H9 (cell line): ENCODE results near the gene MAPK8IP3. TPM values are rescaled to one million over a fixed set of nuclear protein-coding genes. Genes with fewer than 3 reads are reported as not detected.

ENCODE experiments used
- DNase-seq: peaks from one replicate; pipeline ENCODE4 v3.0.0-alpha.2; 2017
- H2AFZ ChIP-seq: one replicate; pipeline ENCODE4 v1.6.1; 2013; ENCODE audit warnings: mild to moderate bottlenecking, low read length, control low read depth, moderate library complexity
- H2AK5ac ChIP-seq: 2 replicates; pipeline ENCODE4 v1.6.1; 2013; ENCODE audit warnings: low read length, control low read depth, mixed read lengths; ENCODE audit not compliant: insufficient read length
- H2BK120ac ChIP-seq: one replicate; pipeline ENCODE4 v1.6.1; 2013; ENCODE audit warnings: low read depth, mild to moderate bottlenecking, low read length, control low read depth, inconsistent platforms; ENCODE audit not compliant: poor library complexity, severe bottlenecking
- H2BK12ac ChIP-seq: 2 replicates; pipeline ENCODE4 v1.6.1; 2013; ENCODE audit warnings: low read length, control low read depth, mixed read lengths, low read depth; ENCODE audit not compliant: insufficient read length
- H2BK15ac ChIP-seq: 2 replicates; pipeline ENCODE4 v1.6.1; 2013; ENCODE audit warnings: low read depth, low read length, control low read depth
- H2BK20ac ChIP-seq: one replicate; pipeline ENCODE4 v1.6.1; 2013; ENCODE audit warnings: low read depth, mild to moderate bottlenecking, low read length, control low read depth, inconsistent platforms; ENCODE audit not compliant: poor library complexity, severe bottlenecking
- H2BK5ac ChIP-seq: 2 replicates; pipeline ENCODE4 v1.6.1; 2013; ENCODE audit warnings: low read length, control low read depth, mixed read lengths; ENCODE audit not compliant: insufficient read length
- H3K14ac ChIP-seq: 2 replicates; pipeline ENCODE4 v1.6.1; 2013; ENCODE audit warnings: low read length, control low read depth; ENCODE audit not compliant: insufficient read depth
- H3K18ac ChIP-seq: 2 replicates; pipeline ENCODE4 v1.6.1; 2013; ENCODE audit warnings: low read depth, mild to moderate bottlenecking, mixed read lengths, low read length, control low read depth; ENCODE audit not compliant: insufficient read length
- H3K23ac ChIP-seq: 2 replicates; pipeline ENCODE4 v1.6.1; 2013; ENCODE audit warnings: low read length, control low read depth, mixed read lengths, low read depth; ENCODE audit not compliant: insufficient read length
- H3K23me2 ChIP-seq: 2 replicates; pipeline ENCODE4 v1.6.1; 2013; ENCODE audit warnings: low read depth, mild to moderate bottlenecking, mixed read lengths, low read length, control low read depth; ENCODE audit not compliant: insufficient read length, poor library complexity, severe bottlenecking
- H3K27ac ChIP-seq: 2 replicates; pipeline ENCODE4 v1.5.1; 2013; ENCODE audit warnings: low read length, control low read depth, mixed read lengths, low read depth; ENCODE audit not compliant: insufficient read length
- H3K27me3 ChIP-seq: 2 replicates; pipeline ENCODE4 v1.6.1; 2013; ENCODE audit warnings: low read length, control low read depth, inconsistent platforms; ENCODE audit not compliant: insufficient read depth
- H3K4ac ChIP-seq: 2 replicates; pipeline ENCODE4 v1.6.1; 2013; ENCODE audit warnings: low read depth, mild to moderate bottlenecking, control low read depth, inconsistent platforms, low read length, moderate library complexity
- H3K4me1 ChIP-seq: 2 replicates; pipeline ENCODE4 v1.6.1; 2013; ENCODE audit warnings: low read length, control low read depth, inconsistent platforms; ENCODE audit not compliant: insufficient read depth
- H3K4me2 ChIP-seq: 2 replicates; pipeline ENCODE4 v1.6.1; 2013; ENCODE audit warnings: low read length, control low read depth, mixed read lengths; ENCODE audit not compliant: insufficient read length, insufficient read depth
- H3K56ac ChIP-seq: 2 replicates; pipeline ENCODE4 v1.6.1; 2013; ENCODE audit warnings: low read depth, mild to moderate bottlenecking, mixed read lengths, low read length, control low read depth; ENCODE audit not compliant: insufficient read length
- H3K79me1 ChIP-seq: 2 replicates; pipeline ENCODE4 v1.6.1; 2013; ENCODE audit warnings: low read depth, mild to moderate bottlenecking, moderate library complexity, low read length, control low read depth, inconsistent platforms; ENCODE audit not compliant: insufficient read depth, poor library complexity, severe bottlenecking
- H3K79me2 ChIP-seq: 2 replicates; pipeline ENCODE4 v1.6.1; 2013; ENCODE audit warnings: low read length, control low read depth, inconsistent platforms; ENCODE audit not compliant: insufficient read depth
- H3K9ac ChIP-seq: 2 replicates; pipeline ENCODE4 v1.6.1; 2013; ENCODE audit warnings: low read length, control low read depth, mixed read lengths; ENCODE audit not compliant: insufficient read length; ENCODE audit errors: extremely low read depth
- H3K9me3 ChIP-seq: one replicate; pipeline ENCODE4 v1.6.1; 2013; ENCODE audit warnings: low read depth, low read length, inconsistent platforms; ENCODE audit not compliant: control insufficient read depth
- H3T11ph ChIP-seq: one replicate; pipeline ENCODE4 v1.6.1; 2013; ENCODE audit warnings: mild to moderate bottlenecking, low read length, control low read depth, inconsistent platforms
- H4K20me1 ChIP-seq: one replicate; pipeline ENCODE4 v1.6.1; 2013; ENCODE audit not compliant: control insufficient read depth, insufficient read length, insufficient read depth
- H4K5ac ChIP-seq: 2 replicates; pipeline ENCODE4 v1.6.1; 2013; ENCODE audit warnings: low read depth, mild to moderate bottlenecking, mixed read lengths, low read length, control low read depth; ENCODE audit not compliant: insufficient read length
- H4K8ac ChIP-seq: replicated peaks from 2 replicates; pipeline ENCODE4 v1.6.1; 2013; ENCODE audit warnings: low read length, control low read depth, mixed read lengths, low read depth; ENCODE audit not compliant: insufficient read length
- H4K91ac ChIP-seq: 2 replicates; pipeline ENCODE4 v1.6.1; 2013; ENCODE audit warnings: low read depth, mild to moderate bottlenecking, moderate library complexity, mixed read lengths, low read length, control low read depth; ENCODE audit not compliant: insufficient read length
- H3K27ac Mint-ChIP-seq, 3 experiments: 2 replicates in 2 of 3; 3 replicates in 1 of 3; pipeline ENCODE4 v1.8.0; 2020 to 2021; ENCODE audit warnings: mixed read lengths in 3 of 3, mild to moderate bottlenecking in 1 of 3, moderate library complexity in 1 of 3
- H3K27me3 Mint-ChIP-seq: 2 replicates; pipeline ENCODE4 v1.8.0; 2021; ENCODE audit warnings: low read depth, mild to moderate bottlenecking, moderate library complexity, mixed read lengths
- H3K36me3 Mint-ChIP-seq, 3 experiments: 2 replicates in 2 of 3; 3 replicates in 1 of 3; pipeline ENCODE4 v1.8.0; 2020 to 2021; ENCODE audit warnings: low read depth in 3 of 3, mixed read lengths in 3 of 3; ENCODE audit not compliant: insufficient read depth in 1 of 3
- H3K4me1 Mint-ChIP-seq, 2 experiments: 2 replicates each; pipeline ENCODE4 v1.8.0; 2020; ENCODE audit warnings: mixed read lengths in 2 of 2
- H3K4me3 Mint-ChIP-seq, 2 experiments: 2 replicates in 1 of 2; 3 replicates in 1 of 2; pipeline ENCODE4 v1.8.0; 2020 to 2021; ENCODE audit warnings: mild to moderate bottlenecking in 2 of 2, mixed read lengths in 2 of 2, moderate library complexity in 1 of 2
- H3K9me3 Mint-ChIP-seq, 2 experiments: 2 replicates in 1 of 2; 3 replicates in 1 of 2; pipeline ENCODE4 v1.8.0; 2020; ENCODE audit warnings: mild to moderate bottlenecking in 2 of 2, mixed read lengths in 2 of 2, moderate library complexity in 1 of 2
- WGBS: extraction: QIAGEN DNeasy Blood & Tissue Kit; methylation state at CpG from one replicate; pipeline ENCODE4 v1.1.7; 2013; ENCODE audit warnings: missing lambda C conversion rate, low lambda C conversion rate, mixed read lengths; ENCODE audit not compliant: insufficient read length; ENCODE audit errors: extremely low coverage; 5-methylcytosine and 5-hydroxymethylcytosine counted together
- total RNA-seq: library from RNA; stranded (reverse); gene quantifications from 2 replicates; pipeline ENCODE4 v1.2.1, GENCODE V29; 2021
- TF ChIP-seq, protein P1 (sequence below): fragments of 200-600 bp; sonication (generic); conservative IDR thresholded peaks from 3 replicates; pipeline ENCODE4 v1.8.0; 2021; ENCODE audit warnings: antibody characterized with exemption, mild to moderate bottlenecking

MAPK8IP3 gene
- total RNA-seq, 1 experiment from 2014 or later = 51.3 TPM

DNA sequence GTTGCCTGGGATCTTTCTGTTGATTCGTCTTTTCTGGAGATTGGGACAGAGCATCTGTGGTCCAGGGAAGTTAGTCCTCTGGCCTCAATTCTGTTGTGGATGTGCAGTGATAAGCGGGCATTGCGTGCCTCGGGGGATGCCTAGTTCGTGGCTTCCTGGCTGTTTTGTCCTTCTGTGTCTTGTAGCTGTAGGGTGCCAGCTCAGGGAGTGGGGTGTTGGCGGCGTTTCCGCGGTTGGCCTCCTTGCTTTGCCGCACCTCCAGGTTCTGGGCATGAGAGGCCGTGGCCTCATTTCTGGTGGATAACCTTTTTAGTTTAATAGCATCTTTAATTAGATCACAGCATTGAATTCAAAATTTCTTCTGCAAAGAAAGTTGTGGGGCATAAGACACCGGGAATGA, 29.3 kb upstream of the MAPK8IP3 start:
- Histone ChIP-seq H2BK12ac (no peak overlapping the region), H2BK20ac (no peak overlapping the region), H3K56ac (no peak overlapping the region), H3K4ac (no peak overlapping the region), H3K9ac (no peak overlapping the region), H4K91ac (no peak overlapping the region), H3K79me1 (no peaks in the 10 kb centered on the region), H2BK5ac (no peak overlapping the region), H2AFZ (no peak overlapping the region), H3K4me1 (no peaks in the 10 kb centered on the region), H2BK15ac (no peak overlapping the region), H3K4me2 (no peak overlapping the region), H4K8ac (no peak overlapping the region), H2BK120ac (no peak overlapping the region), H3K23ac (no peak overlapping the region), H3K9me3 (no peaks in the 10 kb centered on the region), H3K27ac (no peak overlapping the region), H3T11ph (no peak overlapping the region), H4K20me1 (peaks cover 4% of the 10 kb centered on the region), H3K18ac (no peak overlapping the region), H3K14ac (no peak overlapping the region), H3K27me3 (no peaks in the 10 kb centered on the region), H3K23me2 (peaks cover 6% of the 10 kb centered on the region), H3K79me2 (peaks cover 32% of the 10 kb centered on the region), H2AK5ac (no peak overlapping the region), H4K5ac (no peak overlapping the region)
- Mint-ChIP-seq H3K4me1 (peaks cover 27 to 31% of the 10 kb centered on the region in 2 experiments), H3K36me3 (peaks cover 19 to 70% (median 55%) of the 10 kb centered on the region in 3 experiments; a peak in 6 of 7 replicates), H3K27me3 (no peaks in the 10 kb centered on the region; the same call in 1 of the 2 replicates), H3K27ac (peak overlapping the region in 1 of 3 experiments; percentile 37; a peak in 3 of 7 replicates), H3K4me3 (peak overlapping the region in 1 of 2 experiments; percentile 75; a peak in 2 of 5 replicates), H3K9me3 (no peaks in the 10 kb centered on the region)
- DNase-seq = no peak
- WGBS = no CpG with 5 or more reads among the region's 12 CpGs
- TF ChIP-seq, protein P1, sequence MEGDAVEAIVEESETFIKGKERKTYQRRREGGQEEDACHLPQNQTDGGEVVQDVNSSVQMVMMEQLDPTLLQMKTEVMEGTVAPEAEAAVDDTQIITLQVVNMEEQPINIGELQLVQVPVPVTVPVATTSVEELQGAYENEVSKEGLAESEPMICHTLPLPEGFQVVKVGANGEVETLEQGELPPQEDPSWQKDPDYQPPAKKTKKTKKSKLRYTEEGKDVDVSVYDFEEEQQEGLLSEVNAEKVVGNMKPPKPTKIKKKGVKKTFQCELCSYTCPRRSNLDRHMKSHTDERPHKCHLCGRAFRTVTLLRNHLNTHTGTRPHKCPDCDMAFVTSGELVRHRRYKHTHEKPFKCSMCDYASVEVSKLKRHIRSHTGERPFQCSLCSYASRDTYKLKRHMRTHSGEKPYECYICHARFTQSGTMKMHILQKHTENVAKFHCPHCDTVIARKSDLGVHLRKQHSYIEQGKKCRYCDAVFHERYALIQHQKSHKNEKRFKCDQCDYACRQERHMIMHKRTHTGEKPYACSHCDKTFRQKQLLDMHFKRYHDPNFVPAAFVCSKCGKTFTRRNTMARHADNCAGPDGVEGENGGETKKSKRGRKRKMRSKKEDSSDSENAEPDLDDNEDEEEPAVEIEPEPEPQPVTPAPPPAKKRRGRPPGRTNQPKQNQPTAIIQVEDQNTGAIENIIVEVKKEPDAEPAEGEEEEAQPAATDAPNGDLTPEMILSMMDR = no peak
